ENCODE results near the gene NAGA.

NAGA gene

GRCh38 chr22:42101199-42101598 is 30.6 kb upstream of the NAGA start:
- H3K27ac ChIP-seq: no peak overlapping the region
- TF ChIP-seq ZFX (IDR thresholded peaks at IDR 0.05) (no peak), CTCF (conservative IDR thresholded peaks at IDR 0.05) (no peak)

GRCh38 chr22:42091455-42091782 is 20.8 kb upstream of the NAGA start:
- TF ChIP-seq CTCF (conservative IDR thresholded peaks at IDR 0.05): no peak
- TF ChIP-seq ZFX (IDR thresholded peaks at IDR 0.05): no peak
- H3K27ac ChIP-seq: peak overlapping the region; percentile 97

DNA sequence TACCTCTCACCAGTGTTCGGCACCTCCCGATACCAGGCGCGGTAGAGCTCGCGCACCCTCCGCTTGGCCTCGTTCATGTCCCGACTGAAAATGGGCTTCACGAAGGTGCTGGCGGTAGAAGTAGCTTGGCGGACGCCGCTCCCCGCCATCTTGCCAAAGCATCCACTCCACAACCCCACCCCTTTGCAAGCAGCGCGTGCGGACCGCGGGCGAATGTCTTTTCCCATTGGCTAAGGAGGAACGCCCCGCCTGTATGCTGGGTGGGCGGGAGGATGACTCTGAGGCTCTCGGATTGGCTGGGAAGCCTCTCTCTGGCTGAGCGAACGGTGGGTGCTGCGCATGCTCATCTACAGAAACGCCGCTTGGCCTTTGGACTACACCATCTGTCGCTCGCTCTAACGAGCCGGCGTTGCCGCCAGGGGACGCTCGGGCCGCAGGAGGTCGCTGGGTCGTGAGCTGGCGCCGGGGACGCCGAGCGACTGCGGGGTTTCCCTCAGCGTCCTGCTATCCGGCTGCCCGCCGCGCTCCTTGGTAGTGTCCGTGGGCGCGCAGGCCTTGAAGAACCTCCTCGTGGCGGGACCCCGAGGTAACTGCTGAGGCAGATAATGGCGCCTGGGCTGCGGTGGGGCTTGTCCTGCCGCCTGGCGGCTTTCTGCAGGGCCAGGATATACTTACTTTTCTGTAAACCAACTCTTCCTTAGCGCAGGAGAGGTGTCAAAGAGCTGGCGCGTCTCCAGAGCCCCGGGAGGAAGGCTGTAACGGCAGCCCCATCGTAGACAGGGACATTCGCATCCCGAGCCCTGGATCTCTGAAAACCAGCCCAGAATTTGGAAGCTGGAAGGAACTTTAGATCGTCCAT is 20.2 kb upstream of the NAGA start, which contains the start of gene NDUFA6:
Gene NDUFA6 (minus strand): TSS at position 177 of the 859 bp plus-strand sequence. CDS start 28 bp downstream, at position 149.
- peak within 1 kb of the TSS; percentile 97 for H3K27ac ChIP-seq
- TF ChIP-seq CTCF (conservative IDR thresholded peaks at IDR 0.05) (peak; percentile 99), ZFX (IDR thresholded peaks at IDR 0.05) (peak; percentile 90)

DNA sequence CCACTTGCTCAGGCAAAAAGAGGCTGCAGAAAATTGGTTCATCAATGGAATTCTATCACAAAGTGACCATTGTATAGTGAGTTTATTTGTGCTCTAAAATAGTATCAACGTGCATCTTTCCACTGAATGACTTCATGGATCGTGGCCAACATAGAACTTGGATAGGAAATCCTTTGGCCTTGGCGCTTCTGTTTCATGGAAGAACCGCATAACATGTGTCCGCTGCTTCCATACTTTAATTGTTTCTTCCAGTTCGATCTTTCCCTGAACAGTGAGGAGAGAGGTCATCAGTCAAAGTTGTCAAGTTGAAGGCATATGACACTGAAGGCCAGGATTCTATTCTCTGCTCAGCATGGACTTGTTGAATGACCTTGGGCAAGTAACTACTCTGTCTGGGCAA is 15.4 kb upstream of the NAGA start:
- TF ChIP-seq ZFX (IDR thresholded peaks at IDR 0.05) (no peak), CTCF (conservative IDR thresholded peaks at IDR 0.05) (no peak)
- H3K27ac ChIP-seq: no peak overlapping the region

- TF ChIP-seq CTCF (conservative IDR thresholded peaks at IDR 0.05): no peak
- no peak overlapping the region for H3K27ac ChIP-seq
Observed at GRCh38 chr22:42084874-42085273, 14.3 kb upstream of the NAGA start.

GRCh38 chr22:42083119-42083518 is 12.5 kb upstream of the NAGA start:
- TF ChIP-seq CTCF (conservative IDR thresholded peaks at IDR 0.05): no peak
- no peak for TF ChIP-seq ZFX (IDR thresholded peaks at IDR 0.05)

GRCh38 chr22:42080287-42080686 is 9.7 kb upstream of the NAGA start:
- H3K27ac ChIP-seq: peak overlapping the region; percentile 93
- TF ChIP-seq CTCF (conservative IDR thresholded peaks at IDR 0.05) (no peak), ZFX (IDR thresholded peaks at IDR 0.05) (no peak)

More at GRCh38 chr22:42083119-42083518, 12.5 kb upstream of the NAGA start:
- peak overlapping the region; percentile 93 for H3K27ac ChIP-seq

All from C4-2B (cell line).